PFSK-1 (cell line): ENCODE results near the gene GUK1.

Experiments
- POLR2AphosphoS5 ChIP-seq: IDR thresholded peaks from 2 replicates; pipeline ENCODE4 v1.6.1; 2012; ENCODE audit warnings: low read depth, mild to moderate bottlenecking, control low read depth, low read length, moderate library complexity
- TAF1 ChIP-seq: IDR thresholded peaks from 2 replicates; pipeline ENCODE4 v1.6.1; 2012; ENCODE audit warnings: low read length, control low read depth, borderline replicate concordance; ENCODE audit not compliant: insufficient read depth

GRCh38 chr1:228143480-228144192, 3.6 kb downstream of the GUK1 start:
- no peak for TF ChIP-seq POLR2AphosphoS5
- TF ChIP-seq TAF1, result no peak
